ENCODE results near the gene SMIM12.

Gene SMIM12

DNA sequence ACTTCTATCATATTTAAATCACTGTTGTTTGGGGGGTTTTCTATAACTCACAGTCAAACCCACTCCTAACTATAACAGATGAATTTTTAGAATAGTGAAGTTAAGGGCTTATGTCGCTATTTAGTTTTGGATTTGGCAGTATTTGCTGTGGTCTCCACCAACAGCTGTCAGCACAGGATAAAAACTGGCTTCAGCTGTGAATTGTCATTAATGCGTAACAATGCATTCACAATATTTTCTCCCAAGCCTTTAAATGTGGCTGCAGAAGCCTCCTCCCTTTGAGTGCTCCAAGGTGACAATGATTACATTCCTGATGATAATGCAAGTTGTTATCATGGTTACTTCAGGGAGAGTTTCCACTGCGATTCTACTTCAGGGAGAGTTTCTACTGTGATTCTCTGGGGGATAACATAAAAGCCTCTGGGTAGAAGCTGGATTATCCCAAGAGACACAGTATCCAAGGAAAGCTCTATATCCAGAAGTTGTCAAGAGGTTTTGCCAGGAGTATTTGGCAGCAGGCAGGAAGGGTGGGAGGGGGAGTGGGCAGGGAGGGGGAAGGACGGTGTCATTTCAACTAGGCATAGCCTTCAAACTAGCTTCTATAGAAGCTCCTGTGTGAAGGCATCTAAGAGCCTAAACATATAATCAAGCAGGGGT lies 14.9 kb upstream of the SMIM12 start:
- no peak for DNase-seq (ENCODE audit: extremely low read depth in 1 of 2, low read depth in 1 of 2)

DNA sequence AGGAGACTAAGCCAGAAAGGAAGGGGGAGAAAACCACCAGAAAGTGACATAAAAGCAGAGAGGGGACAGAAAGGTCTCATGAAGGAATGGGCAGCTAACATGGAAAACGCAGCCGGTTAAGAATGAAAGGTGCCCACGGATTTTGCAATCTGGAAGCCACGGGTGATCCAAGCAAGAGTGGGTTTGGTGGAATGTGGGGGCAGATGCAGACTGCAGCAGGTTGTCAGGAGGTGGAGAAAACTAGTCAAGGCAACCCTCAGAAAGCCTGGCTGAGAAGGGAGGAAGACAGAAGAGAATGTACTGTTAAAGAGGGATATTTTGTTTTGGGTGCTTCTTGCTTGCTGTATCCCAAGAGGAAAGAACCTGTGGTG lies 12.6 kb upstream of the SMIM12 start:
- no peak for DNase-seq (ENCODE audit: extremely low read depth in 1 of 2, low read depth in 1 of 2)

DNA sequence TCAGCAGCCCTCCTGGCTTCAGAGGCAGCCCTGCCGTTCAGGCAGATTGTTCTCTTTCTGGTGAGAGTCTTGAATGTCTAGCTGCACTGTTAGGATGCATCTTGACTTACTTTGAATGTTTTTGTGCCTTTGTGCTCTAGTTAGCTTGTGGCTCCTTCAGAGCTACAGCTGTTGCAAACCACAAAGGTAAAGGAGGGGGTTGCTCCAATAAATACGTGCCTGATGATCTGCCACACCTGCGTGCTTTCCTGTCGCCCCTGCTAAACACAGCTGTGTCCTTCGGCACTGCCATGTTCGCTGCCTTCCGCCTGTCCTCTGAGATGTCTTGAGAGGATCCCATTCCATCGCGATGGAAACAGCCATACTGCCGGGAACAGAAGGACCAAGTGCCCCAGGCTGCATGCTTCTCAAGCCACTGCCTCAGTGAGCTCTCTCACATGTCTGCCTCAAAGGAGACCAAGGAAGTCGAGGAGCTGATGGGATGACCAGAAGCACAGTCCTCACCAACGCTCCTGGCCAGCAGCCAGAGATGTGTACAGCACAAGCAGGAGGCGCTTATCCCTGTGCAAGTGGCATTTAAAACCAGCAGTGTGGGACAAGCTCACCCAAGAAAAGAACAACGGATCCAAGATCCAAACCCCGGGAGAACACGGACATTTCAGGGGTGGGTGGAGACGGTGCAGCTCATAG lies 12.0 kb upstream of the SMIM12 start:
- DNase-seq (ENCODE audit: extremely low read depth in 1 of 2, low read depth in 1 of 2) = no peak

DNA sequence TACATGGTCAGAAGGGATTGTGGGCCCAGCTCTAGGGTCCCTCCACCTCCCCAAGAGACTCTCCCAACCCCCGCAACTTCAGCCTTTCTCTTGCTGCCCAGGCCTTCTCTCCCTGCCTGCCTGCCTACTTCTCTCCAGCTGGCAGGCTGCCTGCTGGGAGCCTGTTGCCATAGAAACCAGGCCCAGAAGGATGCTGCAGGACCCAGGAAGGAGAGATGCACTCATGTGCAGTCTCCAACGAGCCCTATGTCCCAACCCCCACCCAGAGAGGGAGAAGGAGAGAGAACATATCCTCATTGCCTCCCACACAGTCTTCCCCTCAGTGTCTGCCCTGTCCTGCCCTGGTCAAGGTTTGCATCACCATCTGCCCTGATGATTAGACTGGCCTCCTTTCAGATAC lies 10.8 kb upstream of the SMIM12 start:
- DNase-seq (ENCODE audit: extremely low read depth in 1 of 2, low read depth in 1 of 2) = no peak

DNA sequence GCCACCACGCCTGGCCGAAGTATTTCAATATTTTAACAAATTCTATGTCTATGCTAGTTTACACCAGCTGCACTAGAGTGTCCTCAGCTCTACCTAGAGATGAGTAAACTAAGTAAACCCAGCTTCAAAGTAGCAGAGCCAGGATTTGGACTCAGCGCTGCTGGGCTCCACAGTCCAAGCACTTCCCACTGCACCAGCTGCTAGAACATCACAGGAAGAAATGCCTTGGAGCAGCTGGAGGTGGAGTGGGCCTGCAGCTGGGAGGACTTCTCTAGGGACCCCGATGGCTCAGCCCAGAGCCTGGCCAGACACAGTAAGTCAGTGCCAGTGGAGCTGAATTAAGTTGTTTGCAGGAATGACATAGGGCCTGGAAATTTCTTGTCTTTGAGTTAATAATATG lies 10.2 kb upstream of the SMIM12 start:
- DNase-seq (ENCODE audit: extremely low read depth in 1 of 2, low read depth in 1 of 2) = no peak

DNA sequence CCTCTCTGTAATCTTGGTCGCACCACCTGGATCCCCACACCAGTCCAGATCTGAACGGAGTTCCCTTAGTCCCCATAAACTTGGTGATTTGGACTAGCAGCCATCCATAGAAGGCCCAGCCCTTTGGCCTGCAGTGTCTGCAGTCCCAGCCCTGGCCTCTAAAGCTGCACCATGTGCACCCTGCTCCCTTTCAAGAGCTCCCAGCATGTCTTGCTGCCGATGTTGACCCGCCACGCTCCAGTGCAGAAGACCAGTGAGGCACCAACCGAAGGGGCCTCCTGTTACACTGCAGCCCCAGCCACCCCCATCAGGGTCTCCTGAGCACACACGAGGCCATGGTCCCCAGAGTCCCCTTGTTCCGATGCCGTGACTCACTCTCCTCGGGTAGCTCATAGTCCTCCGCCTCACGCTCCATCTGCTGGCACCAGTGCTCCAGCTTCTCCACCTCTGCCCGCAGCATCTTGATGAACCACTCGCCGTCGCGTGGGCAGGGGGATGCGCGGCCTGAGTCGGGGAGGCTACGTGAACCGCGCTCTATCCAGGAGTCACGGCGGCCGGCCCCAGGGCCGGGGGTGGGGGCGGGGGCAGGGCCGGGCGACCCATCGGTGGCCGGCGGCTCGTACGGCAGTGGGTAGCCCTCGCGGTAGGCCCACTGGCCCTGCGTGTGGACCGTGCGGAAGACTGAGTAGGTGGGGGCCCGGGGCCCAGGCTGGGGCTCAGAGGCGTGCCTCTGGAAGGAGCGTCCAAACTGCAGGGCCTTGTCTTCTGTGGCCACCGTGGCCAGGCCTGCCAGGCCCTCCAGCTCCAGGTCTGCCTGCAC lies 8.9 kb upstream of the SMIM12 start:
- no peak for DNase-seq (ENCODE audit: extremely low read depth in 1 of 2, low read depth in 1 of 2)

DNA sequence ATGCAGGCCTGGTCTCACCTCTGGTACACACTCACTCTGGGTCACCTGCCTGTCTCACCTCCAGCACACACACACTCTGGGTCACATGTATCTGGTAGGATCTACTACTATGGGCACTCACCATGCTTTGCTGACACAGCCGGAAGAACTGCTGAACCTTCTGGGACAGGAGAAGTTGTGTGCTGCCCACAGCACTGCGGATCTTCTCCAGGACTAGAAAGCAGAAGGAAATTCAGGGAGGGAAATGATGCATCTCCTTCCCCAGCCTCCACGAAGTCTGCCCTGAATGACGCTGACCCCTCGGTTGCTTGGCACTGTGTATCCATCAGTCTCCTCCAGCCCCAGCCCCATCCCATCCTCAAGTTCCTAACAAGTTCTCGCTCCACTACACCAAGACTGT lies 7.9 kb upstream of the SMIM12 start:
- no peak for DNase-seq (ENCODE audit: extremely low read depth in 1 of 2, low read depth in 1 of 2)

DNA sequence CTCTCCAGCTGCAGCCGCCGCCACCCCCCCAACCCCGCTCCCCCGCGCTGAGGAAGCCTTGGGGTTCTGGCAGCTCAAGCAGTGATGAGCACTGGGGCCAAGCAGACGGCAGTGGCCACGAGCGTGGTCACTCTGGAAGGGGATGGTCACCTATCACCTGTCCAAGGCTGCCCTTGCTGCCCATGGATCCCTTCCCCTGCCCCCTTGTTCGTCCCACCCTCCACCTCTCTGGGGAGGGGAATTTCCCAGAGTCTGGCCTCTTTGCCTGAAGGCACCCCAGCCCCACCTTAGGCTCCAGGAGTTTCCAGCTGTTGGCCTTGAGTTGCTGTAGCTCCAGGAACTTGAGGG lies 7.2 kb upstream of the SMIM12 start:
- no peak for DNase-seq (ENCODE audit: extremely low read depth in 1 of 2, low read depth in 1 of 2)

DNA sequence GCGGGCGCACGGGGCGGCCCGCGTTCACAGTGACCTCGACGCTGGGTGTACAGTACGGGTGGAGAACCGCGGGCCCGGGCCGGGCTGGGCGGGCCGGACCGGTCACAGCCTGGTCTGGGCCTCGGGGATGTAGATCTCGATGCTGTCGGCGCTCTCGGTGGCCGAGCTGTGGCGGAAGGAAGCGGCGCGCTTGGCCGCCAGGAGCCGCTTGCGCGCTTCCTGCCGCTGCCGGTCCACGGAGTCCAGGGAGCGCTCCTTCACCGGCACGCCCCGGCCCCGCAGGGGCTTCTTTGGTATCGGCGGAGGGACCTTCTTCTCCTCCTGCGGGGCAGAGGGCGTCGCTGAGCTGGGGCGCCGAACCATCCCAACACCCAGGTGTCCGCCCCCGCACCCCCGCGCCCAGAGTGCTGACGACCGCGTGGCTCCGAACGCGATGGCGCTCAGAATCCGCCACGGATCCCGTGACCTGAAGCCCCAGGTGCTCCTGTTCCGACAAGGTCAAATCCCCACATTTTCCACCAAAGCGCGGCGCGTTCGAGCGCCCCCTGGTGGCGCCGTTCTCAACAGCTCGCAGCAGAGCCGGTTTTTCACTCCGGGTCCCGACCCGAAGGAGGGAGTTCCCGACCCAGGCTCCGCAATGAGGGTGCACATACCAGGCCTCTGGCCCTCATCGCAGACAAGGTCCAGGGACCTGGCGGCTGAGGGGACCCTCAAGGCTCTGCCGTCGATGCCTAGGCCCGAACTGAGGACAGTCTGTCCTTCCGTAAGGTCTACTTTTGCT lies 6.6 kb upstream of the SMIM12 start:
- peak; percentile 81 for DNase-seq (ENCODE audit: extremely low read depth in 1 of 2, low read depth in 1 of 2)

DNA sequence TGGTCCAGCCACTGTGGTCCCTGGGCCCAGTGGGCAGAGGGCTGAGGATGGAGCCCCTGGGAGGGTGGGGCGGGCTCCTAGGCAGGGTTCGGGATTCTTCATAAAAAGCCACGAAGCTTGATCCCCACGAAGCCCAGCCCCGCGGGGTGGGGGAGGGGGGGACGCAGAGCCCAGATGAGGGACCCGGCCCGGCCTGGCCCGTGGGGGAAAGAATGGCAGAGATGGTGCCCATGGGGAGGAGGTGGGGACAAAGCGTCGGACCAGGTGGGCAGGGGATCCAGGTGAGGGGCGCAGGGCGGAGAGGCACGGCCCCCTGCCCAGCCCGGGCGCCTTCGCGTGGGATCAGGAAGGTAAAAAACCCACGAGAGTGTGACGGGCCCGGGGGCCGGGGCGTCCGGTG lies 6.0 kb upstream of the SMIM12 start:
- DNase-seq (ENCODE audit: extremely low read depth in 1 of 2, low read depth in 1 of 2) = no peak

DNA sequence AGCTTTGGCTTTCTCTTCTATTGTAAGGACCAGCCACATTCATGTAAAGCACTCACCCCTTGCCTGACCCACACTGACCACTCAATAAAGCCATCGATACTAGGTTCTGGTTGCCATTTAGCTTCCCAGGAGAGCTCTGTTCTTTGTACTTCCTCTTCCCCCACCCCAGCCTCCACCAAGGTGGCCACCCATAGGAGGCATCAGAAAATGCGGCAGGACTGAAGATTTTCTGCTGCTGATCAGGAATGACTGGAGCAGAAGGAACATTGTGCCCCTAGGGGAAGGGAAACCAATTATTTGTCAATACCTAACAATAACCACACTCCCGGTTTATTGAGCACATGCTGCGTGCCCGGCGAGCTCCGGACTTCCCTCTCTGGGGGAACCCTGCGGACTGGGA lies 5.2 kb upstream of the SMIM12 start:
- DNase-seq (ENCODE audit: extremely low read depth in 1 of 2, low read depth in 1 of 2) = no peak

DNA sequence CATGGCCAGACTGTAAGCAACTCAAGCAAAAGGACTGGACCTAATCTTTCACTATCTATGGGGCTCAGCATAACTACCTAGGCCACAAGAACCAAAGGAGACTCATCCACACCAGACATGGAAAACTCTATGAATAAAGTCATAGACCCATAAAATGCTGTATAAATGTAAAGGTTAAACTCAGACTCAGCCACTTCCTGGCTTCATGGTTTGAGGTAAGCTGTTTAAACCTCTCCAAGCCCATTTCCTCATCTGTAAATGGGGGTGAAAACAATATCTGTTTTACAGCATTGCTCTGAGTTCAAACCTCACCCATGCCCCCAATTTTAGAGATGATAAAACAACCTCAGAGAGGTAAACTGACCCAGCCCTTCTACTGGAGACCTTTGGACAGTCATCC lies 4.0 kb upstream of the SMIM12 start:
- no peak for DNase-seq (ENCODE audit: extremely low read depth in 1 of 2, low read depth in 1 of 2)

DNA sequence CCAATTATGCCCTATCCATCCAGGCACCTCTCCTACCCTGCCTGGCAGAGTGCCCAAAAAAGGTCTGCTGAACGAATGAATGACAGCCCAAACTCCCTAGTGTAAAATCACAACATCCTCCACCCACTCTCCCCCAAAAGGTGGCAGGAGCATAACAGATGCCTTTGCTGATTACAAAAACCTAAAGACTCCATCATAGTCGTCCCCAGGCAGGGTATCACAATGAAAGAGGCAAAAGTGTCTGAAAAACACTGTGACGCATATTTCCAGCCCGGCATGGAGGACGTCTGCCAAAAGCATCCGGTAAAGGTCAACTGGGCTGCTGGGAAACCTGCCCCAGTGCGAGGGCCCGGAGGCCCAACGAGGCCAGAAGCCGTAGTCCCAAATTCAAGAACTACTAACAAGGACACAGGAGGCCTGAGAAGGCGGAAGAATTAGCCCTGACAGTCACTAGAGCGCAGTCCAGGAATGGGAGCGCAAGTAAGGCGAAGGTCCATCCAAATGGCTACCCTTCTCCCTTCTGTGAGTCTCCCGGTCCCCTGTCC lies 576 bp downstream of the SMIM12 start:
- DNase-seq (ENCODE audit: extremely low read depth in 1 of 2, low read depth in 1 of 2) = no peak

DNA sequence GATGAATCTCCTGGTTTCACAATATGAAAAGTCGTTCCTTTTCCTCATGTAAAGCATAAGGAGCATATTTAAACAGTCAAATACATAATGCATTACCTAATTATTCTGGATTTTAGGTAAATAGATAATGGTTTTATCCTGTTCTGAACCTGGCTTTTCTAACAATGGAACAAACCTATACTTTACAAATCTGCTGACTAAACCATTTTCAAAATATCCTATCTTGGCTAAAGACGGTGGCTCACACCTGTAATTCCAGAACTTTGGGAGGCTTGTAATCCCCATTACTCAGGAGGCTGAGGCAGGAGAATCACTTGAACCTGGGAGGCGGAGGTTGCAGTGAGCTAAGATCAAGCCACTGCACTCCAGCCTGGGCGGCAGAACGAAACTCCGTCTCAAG lies 2.9 kb downstream of the SMIM12 start:
- no peak for DNase-seq (ENCODE audit: extremely low read depth in 1 of 2, low read depth in 1 of 2)

DNA sequence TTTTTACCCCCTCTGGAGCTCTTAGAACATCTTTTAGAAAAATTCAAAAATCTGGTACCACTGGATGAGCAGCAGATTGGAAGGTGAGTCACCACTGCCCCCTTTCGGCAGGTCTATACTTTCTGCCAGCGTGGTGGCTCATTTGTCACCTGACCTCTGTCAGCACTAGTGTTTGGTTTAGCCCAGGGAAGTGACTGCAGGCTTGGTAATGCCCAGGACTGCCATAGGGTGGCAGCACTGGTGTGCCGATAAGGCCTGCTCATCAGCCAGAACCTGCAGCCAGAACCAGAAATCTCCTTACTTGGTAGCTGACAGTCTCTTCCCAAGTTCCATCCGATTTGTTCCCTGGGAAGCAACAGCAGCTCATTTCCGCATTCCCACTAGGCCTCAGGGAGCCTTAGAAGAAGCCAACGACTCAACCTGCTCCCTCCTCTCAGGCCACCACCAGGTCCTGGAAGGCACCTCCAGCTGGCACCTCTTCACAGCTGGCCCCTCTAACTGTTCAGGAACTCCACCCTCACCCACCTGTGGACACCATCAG lies 6.8 kb downstream of the SMIM12 start:
- DNase-seq (ENCODE audit: extremely low read depth in 1 of 2, low read depth in 1 of 2) = peak; percentile 69 to 85

DNA sequence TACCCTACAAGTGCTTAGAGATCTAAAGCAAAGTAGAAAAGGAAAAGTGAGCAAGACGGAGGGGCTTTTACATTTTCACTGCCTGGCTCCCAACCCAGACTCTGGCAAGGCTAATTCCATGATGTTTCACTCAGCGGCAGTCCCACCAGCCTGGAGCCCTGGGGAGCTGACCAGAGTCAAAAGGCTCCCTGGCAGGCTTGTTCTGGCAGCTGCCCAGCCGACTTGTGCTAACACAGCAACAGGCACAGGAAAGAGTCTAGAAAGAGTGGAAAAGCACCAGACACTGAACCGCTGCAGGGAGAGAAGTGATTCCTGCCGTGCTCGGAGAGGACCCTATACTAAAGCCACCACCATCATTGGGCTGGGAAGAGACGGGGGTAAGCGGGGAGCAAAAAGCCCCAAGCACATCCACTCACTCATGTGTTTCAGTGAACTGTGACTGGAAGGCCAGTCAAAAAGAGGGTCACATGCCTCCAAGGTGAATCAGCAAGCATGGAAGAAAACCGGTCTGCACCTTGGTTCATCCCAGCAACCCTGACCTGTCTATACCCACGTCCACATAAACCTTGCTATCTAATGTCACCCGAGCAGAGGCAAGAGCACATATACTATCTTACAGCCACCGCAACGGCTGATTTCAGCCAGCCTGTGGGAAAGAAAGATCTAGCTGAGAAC lies 8.0 kb downstream of the SMIM12 start:
- no peak for DNase-seq (ENCODE audit: extremely low read depth in 1 of 2, low read depth in 1 of 2)

DNA sequence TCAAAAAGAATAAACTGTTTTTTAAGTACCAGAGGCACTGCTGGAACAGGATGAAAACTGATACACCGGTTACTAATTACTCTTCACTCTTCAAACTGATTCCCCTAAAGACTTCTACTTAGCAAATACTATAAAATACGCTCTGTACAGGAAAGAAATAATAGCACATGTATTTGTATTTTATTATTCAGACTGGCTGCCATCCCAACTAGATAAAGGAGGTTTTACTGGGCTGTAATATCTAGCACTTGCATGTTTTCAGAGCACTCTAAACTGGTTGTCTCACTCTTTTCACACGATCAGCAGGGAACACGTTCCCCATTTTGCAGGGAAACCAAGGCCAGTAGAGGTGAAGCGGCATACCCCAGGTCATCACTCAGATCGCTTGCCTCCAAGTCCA lies 9.2 kb downstream of the SMIM12 start:
- DNase-seq (ENCODE audit: extremely low read depth in 1 of 2, low read depth in 1 of 2) = no peak

DNA sequence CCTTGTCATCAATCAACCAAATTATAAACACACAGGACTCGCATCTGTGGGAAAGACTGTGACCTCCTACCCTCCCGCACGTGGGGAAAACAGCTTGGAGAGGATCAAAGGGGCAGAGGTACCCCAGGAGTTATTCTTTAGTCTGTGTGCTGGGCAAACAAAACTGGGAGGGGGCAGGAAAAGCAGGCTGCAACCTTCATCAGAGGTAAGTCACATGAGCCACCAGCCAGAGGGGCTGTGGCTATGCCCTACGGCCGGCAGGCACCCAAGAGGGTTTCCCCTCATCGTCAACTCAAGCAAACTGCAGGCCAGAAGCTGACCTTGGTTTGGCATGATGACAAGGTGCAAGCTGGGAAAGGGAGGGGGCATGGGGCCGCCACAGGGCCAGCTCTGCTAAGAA lies 12.5 kb downstream of the SMIM12 start:
- no peak for DNase-seq (ENCODE audit: extremely low read depth in 1 of 2, low read depth in 1 of 2)

DNA sequence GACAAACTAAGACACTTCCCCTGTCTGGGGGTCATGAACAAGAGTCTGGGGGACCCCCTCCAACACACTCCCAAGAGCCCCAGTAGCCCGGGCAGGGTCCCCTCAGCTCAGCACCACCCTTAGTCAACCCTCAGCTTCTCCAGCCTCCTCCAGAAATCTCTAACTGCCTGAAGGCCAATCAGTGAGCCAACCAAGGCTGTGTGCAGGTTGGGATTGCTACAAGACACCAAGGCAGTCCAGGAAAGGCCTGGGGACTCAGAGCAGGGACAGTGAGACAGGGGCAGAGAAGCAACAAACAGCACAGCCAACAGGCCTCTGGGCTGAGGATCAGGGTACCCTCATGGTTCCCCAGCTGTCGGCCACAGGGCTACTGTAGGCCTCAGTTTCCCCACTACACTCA lies 13.3 kb downstream of the SMIM12 start:
- DNase-seq (ENCODE audit: extremely low read depth in 1 of 2, low read depth in 1 of 2) = no peak

DNA sequence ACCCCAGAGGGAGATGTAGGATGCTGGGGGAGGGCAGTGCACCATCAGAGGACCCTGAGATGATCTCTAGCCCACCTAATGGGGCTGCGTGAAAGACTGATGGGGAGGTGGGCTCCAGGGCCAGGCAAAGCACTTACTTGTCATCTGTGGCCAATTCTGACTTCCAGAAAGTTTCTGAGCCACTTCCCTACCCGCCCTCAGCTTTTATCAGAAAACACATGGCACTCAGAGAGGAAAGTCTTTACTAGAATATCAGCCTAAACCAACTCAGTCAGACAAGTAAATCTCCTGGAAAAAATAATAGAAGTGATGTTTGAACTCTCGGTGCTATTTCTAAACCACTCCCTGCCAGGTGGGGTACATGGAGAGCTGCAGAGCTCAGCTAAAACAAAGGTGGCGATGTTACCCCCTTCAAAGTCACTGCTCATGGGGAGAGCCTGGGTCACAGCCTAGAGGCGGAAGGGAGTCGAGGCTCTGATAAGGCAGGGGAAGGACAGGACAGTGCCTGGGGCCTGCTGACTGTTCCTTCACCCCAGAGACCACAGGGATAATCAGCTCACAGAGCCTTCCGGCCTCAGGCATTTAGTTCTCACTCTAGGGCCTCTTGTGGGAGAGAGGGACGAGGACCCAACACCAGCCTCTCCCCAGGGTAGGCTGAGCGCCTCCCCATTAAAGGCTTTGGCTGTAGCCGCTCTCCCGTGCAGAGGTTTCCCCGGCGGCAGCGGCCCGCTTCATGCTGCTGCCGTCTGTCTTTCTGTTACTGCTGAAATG lies 14.2 kb downstream of the SMIM12 start:
- DNase-seq (ENCODE audit: extremely low read depth in 1 of 2, low read depth in 1 of 2) = no peak
